Glutamatergic neuron (in vitro differentiated cells): ENCODE results near the gene PYGB. TPM values are rescaled to one million over a fixed set of nuclear protein-coding genes. Genes with fewer than 3 reads are reported as not detected.
A peak's percentile ranks its signal among the peaks of the same experiment; 100 is the strongest.

Experiments used
- DNase-seq: peaks from one replicate; pipeline ENCODE4 v3.0.0; 2022
- H3K27ac Mint-ChIP-seq: one replicate; pipeline ENCODE4 v1.8.0; 2020; ENCODE audit warnings: mild to moderate bottlenecking, mixed read lengths, inconsistent platforms; ENCODE audit not compliant: unreplicated experiment
- H3K27me3 Mint-ChIP-seq: one replicate; pipeline ENCODE4 v1.8.0; 2020; ENCODE audit warnings: mild to moderate bottlenecking, moderate library complexity, mixed read lengths, inconsistent platforms; ENCODE audit not compliant: unreplicated experiment
- H3K36me3 Mint-ChIP-seq: one replicate; pipeline ENCODE4 v1.8.0; 2020; ENCODE audit warnings: mild to moderate bottlenecking, mixed read lengths, inconsistent platforms; ENCODE audit not compliant: unreplicated experiment
- H3K4me1 Mint-ChIP-seq: one replicate; pipeline ENCODE4 v1.8.0; 2020; ENCODE audit warnings: mild to moderate bottlenecking, low read depth, mixed read lengths, inconsistent platforms; ENCODE audit not compliant: unreplicated experiment
- H3K4me3 Mint-ChIP-seq: one replicate; pipeline ENCODE4 v1.8.0; 2020; ENCODE audit warnings: mild to moderate bottlenecking, mixed read lengths, inconsistent platforms; ENCODE audit not compliant: unreplicated experiment
- H3K9me3 Mint-ChIP-seq: one replicate; pipeline ENCODE4 v1.8.0; 2020; ENCODE audit warnings: mild to moderate bottlenecking, moderate library complexity, mixed read lengths, inconsistent platforms; ENCODE audit not compliant: unreplicated experiment
- total RNA-seq: library from RNA; stranded (reverse); fragmentation: NEBNext Ultra II Directional; extraction: Animal tissue kit (Norgen Biotek cat#: 25700); gene quantifications from one replicate; pipeline ENCODE4 v1.2.1, GENCODE V29; 2021; ENCODE audit not compliant: unreplicated experiment
- TF ChIP-seq, protein P1 (sequence below): fragments of 200-600 bp; sonication (generic); IDR thresholded peaks from one replicate; pipeline ENCODE4 v1.5.0; 2021; ENCODE audit not compliant: partially characterized antibody, unreplicated experiment

The PYGB gene
- total RNA-seq, 1 donor from 2014 or later: 295 TPM

DNA sequence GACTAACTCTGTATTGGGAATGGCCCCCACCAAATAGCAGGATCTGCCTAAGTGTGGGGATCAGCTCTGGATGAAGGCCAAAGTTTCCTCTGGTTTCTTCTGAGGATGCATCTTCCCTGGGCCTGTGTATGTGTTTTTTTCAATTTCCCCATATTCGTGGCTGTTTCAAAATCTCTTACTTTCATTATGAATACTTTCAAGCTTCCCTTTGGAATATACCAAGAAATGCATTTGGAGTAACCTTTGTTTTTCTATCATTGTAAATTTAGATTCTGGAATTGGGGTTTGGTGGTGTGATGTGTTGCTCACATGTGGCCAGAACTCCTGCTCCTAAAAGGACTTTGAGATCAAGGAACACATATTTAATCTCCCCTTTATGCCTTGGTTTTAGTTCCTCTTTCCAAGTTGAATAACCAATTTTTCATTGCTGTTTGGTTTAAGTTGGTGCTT lies 44.0 kb upstream of the PYGB start:
- H3K36me3 Mint-ChIP-seq: no peaks in the 10 kb centered on the region
- H3K27me3 Mint-ChIP-seq: peaks cover 8% of the 10 kb centered on the region
- no peak for DNase-seq
- TF ChIP-seq, protein P1, sequence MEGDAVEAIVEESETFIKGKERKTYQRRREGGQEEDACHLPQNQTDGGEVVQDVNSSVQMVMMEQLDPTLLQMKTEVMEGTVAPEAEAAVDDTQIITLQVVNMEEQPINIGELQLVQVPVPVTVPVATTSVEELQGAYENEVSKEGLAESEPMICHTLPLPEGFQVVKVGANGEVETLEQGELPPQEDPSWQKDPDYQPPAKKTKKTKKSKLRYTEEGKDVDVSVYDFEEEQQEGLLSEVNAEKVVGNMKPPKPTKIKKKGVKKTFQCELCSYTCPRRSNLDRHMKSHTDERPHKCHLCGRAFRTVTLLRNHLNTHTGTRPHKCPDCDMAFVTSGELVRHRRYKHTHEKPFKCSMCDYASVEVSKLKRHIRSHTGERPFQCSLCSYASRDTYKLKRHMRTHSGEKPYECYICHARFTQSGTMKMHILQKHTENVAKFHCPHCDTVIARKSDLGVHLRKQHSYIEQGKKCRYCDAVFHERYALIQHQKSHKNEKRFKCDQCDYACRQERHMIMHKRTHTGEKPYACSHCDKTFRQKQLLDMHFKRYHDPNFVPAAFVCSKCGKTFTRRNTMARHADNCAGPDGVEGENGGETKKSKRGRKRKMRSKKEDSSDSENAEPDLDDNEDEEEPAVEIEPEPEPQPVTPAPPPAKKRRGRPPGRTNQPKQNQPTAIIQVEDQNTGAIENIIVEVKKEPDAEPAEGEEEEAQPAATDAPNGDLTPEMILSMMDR: no peak
- no peak overlapping the region for H3K4me3 Mint-ChIP-seq
- peaks cover 61% of the 10 kb centered on the region for H3K4me1 Mint-ChIP-seq
- no peak overlapping the region for H3K27ac Mint-ChIP-seq
- peaks cover 4% of the 10 kb centered on the region for H3K9me3 Mint-ChIP-seq

DNA sequence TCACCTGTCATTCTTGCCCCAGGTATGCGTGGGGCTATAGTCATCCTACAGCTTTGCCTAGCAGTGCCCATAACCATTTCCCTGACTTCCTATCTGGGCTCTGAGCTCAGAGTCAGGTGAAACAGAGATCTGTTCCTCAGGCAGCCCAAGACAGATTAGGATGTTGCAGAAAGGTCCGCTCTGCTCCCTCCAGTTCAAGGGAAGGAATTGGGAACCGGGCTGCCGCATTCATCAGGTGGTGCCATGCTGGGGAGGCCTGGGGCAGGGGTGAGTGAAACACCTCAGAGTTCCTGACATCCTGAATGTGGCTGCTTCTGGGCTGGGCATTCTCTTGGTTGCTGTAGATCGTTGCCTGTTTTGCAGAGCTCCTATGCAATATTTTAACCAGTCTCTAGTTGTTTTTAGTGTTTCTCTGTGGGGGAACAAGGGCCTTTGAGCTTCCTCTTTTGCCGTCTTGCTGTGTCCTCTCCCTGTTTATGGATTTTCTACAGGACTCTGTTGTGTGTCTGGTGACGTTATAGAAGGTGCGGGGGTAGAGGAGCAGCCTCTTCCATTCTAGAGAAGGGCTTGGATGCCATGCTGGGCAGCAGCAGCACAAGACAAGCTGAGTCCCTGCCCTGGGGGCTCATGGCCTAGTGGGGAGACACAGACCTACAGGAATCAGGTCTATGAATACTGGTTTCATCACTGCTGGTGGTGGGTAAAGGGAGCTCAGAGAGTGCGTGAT lies 43.2 kb upstream of the PYGB start:
- peaks cover 53% of the 10 kb centered on the region for H3K4me1 Mint-ChIP-seq
- H3K27me3 Mint-ChIP-seq: peaks cover 3% of the 10 kb centered on the region
- no peak for DNase-seq
- TF ChIP-seq, protein P1: no peak
- peaks cover 4% of the 10 kb centered on the region for H3K9me3 Mint-ChIP-seq
- no peak overlapping the region for H3K27ac Mint-ChIP-seq
- peak overlapping the region; percentile 6 for H3K4me3 Mint-ChIP-seq
- H3K36me3 Mint-ChIP-seq: no peaks in the 10 kb centered on the region

DNA sequence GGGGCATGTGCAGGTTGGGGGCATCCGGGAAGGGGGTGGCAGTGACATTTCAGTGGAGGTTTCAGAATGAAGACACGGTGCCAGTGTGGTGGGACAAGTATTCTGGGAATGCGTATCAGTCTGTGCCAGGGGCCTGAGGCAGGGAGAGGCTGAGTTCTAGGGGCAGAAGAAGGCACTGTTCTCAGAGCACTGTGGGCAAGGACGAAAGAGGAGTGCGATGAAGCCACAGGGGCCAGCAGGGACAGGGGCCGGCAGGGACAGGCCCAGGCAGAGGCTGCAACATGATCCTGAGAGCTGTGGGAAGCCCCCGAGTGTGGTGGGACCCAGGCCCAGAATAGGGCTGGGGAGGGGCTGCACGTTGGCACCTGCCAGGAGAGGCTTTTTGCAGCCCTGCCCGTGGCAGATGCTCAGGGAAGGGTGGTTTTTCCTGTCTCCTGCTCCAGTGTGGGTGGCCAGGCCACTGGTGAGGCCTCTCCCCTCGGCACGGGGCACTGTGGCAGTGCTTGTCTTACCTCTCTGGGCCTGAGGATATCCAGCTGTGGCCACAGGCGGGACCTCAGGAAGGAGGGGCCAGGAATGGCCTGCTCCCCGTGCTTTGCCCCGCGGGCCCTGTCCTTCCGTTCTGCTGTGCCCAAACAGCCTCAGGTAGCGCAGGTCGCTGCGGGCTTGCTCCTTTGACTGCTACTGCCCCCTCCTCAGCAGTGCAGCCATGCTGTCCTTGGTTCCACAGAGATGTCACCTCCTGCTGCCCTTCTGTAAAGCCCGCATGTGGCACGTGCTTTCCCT lies 42.4 kb upstream of the PYGB start:
- H3K4me1 Mint-ChIP-seq: peaks cover 45% of the 10 kb centered on the region
- H3K36me3 Mint-ChIP-seq: no peaks in the 10 kb centered on the region
- DNase-seq: no peak
- H3K4me3 Mint-ChIP-seq: no peak overlapping the region
- TF ChIP-seq, protein P1: no peak
- peaks cover 4% of the 10 kb centered on the region for H3K9me3 Mint-ChIP-seq
- no peak overlapping the region for H3K27ac Mint-ChIP-seq
- peaks cover 2% of the 10 kb centered on the region for H3K27me3 Mint-ChIP-seq

DNA sequence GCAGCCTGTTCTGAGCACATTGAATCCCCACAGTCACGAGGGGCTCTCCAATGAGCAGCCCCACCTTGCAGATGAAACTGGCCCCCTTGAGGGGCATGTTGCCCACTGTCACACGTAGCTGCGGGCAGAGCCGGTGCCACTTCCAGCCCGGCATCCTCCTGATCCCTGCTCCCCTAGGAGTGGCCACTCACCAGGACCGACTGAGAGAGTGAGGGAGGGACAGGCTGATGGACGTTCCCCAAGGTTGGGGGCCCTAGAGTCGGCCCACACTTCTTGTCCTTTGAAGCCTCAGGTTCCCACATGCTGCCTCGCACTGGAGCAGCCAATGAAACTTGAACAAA lies 41.9 kb upstream of the PYGB start:
- no peaks in the 10 kb centered on the region for H3K27me3 Mint-ChIP-seq
- TF ChIP-seq, protein P1: no peak
- no peak overlapping the region for H3K27ac Mint-ChIP-seq
- H3K4me3 Mint-ChIP-seq: no peak overlapping the region
- H3K9me3 Mint-ChIP-seq: peaks cover 4% of the 10 kb centered on the region
- peaks cover 39% of the 10 kb centered on the region for H3K4me1 Mint-ChIP-seq
- no peaks in the 10 kb centered on the region for H3K36me3 Mint-ChIP-seq
- no peak for DNase-seq

DNA sequence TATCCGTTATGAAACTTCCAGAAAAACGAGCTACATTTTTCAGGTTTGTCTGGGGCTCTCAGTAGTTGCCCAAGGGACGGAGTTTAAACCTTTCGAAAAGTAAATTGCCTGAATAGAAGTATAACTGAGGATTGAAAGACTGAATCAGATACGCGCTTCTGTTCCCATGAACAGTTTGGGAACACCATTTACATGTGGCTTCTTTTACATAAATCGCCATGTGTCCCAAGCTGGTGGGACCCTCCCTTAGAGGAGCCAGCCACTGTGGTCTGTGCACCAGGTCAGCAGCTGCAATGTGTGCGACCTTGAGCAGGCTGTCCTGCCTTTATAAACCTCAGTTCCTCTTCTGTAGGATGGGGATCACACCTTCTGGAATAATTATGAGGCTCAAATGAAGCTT lies 41.3 kb upstream of the PYGB start:
- H3K27me3 Mint-ChIP-seq: no peaks in the 10 kb centered on the region
- peaks cover 4% of the 10 kb centered on the region for H3K9me3 Mint-ChIP-seq
- TF ChIP-seq, protein P1: no peak
- peak overlapping the region; percentile 38 for H3K27ac Mint-ChIP-seq
- no peak for DNase-seq
- H3K36me3 Mint-ChIP-seq: no peaks in the 10 kb centered on the region
- no peak overlapping the region for H3K4me3 Mint-ChIP-seq
- H3K4me1 Mint-ChIP-seq: peaks cover 39% of the 10 kb centered on the region
